Ovary (tissue), 9 donors: Measurements from ENCODE around the gene JSRP1. TPM values are rescaled to one million over a fixed set of nuclear protein-coding genes. Genes with fewer than 3 reads are reported as not detected.

ENCODE experiments used
- DNase-seq, 5 donors: peaks; one replicate each; pipeline ENCODE4 v3.0.0-alpha.2; 2019 to 2020
- H3K27ac ChIP-seq, 2 donors: fragments of 200-600 bp; one replicate each; pipeline versions ENCODE4 v1.5.1 to v1.8.0; 2019 to 2022
- H3K27me3 ChIP-seq: fragments of 200-600 bp; one replicate; pipeline ENCODE4 v1.8.0; 2022
- H3K36me3 ChIP-seq: fragments of 200-600 bp; sonication (generic); one replicate; pipeline ENCODE4 v1.5.1; 2019
- H3K4me1 ChIP-seq: one replicate; pipeline ENCODE4 v1.8.1; 2013; ENCODE audit warnings: mild to moderate bottlenecking, moderate library complexity; ENCODE audit not compliant: insufficient read depth
- H3K4me3 ChIP-seq: fragments of 200-600 bp; sonication (generic); one replicate; pipeline ENCODE4 v1.5.1; 2017
- H3K9me3 ChIP-seq, 2 donors: fragments of 200-600 bp in 1 of 2; sonication (generic) in 1 of 2; one replicate each; pipeline versions ENCODE4 v1.5.1 to v1.8.1; 2013 to 2019; ENCODE audit warnings: mild to moderate bottlenecking in 1 of 2, moderate library complexity in 1 of 2
- CTCF ChIP-seq, 3 donors: fragments of 450-650 bp in 2 of 3; fragments of 200-600 bp in 1 of 3; IDR thresholded peaks; one replicate each; pipeline versions ENCODE4 v1.5.1 to v1.8.0; 2016 to 2022; ENCODE audit warnings: antibody characterized with exemption in 3 of 3, mild to moderate bottlenecking in 1 of 3
- EP300 ChIP-seq: sonication (generic); formaldehyde crosslinking; IDR thresholded peaks from one replicate; pipeline ENCODE4 v1.6.1; 2017; ENCODE audit warnings: antibody characterized with exemption
- POLR2A ChIP-seq: fragments of 450-650 bp; IDR thresholded peaks from one replicate; pipeline ENCODE4 v1.6.1; 2017; ENCODE audit warnings: antibody characterized with exemption, mild to moderate bottlenecking, moderate library complexity
- WGBS, 3 donors: extraction: QIAGEN DNeasy Blood & Tissue Kit in 1 of 3; methylation state at CpG; one replicate each; pipeline versions ENCODE4 v1.1.5 to v1.1.7; 2013 to 2017; 5-methylcytosine and 5-hydroxymethylcytosine counted together
- intact Hi-C, 4 donors: fragments of 100-400 bp; cut with DNase I; formaldehyde crosslinking; loops; one replicate each; pipeline versions ENCODE4 v1.11.0 to v1.15.1; 2022 to 2023
- polyA plus RNA-seq, 2 donors: library from polyadenylated mRNA; stranded (reverse); fragments of 200-250 nt in 1 of 2; fragments of 350-450 nt in 1 of 2; fragmentation: Illumina TruSeq in 1 of 2; extraction: RNeasy Lipid Tissue Mini Kit (QIAGEN cat#74804) in 1 of 2; gene quantifications; one replicate each; pipeline ENCODE4 v1.2.3, GENCODE V29; 2013 to 2014
- total RNA-seq, 7 donors: library from RNA; depleted of rRNA in 2 of 7; stranded (reverse); fragments of >200 nt in 2 of 7; fragmentation: NEBNext Ultra II Directional in 3 of 7; extraction: Animal tissue kit (Norgen Biotek cat#: 25700) in 3 of 7; gene quantifications; one replicate each; pipeline versions ENCODE4 v1.1.0 to v1.2.4, GENCODE V29; 2016 to 2023
- donor health status: DM: no; HTN: no; CAD: no; lungs with moderate emphysema.
- donor health status: DM: no; HTN: no; CAD: no.
- donor health status: Bipolar disorder and iron deficiency.
- donor health status: DM: yes; HTN: yes; CAD: no.
- donor health status: DM: no; HTN: no; CAD: no.
- donor health status: DM: yes; HTN: yes; CAD: no.

The JSRP1 gene
- total and polyA plus RNA-seq, 9 donors = 0.30 to 0.92 (median 0.35) TPM; not detected in 4

- TF ChIP-seq POLR2A = no peak
- no peak for TF ChIP-seq EP300
- TF ChIP-seq CTCF (IDR thresholded peaks at IDR 0.05) = no peak
- 79 to 89% (median 80%) methylated on average over 13 of the region's 13 CpGs for WGBS, 3 donors
- DNase-seq = no peak
- intact Hi-C loops = loop anchor here in 1 of 4 donors (5.0 kb wide), 1 partner anchor 63 kb away; the partner anchor contains the start of gene DOT1L
- H3K4me1 ChIP-seq = peaks cover 2% of the 10 kb centered on the region
- H3K27me3 ChIP-seq = no peaks in the 10 kb centered on the region
- no peaks in the 10 kb centered on the region for H3K36me3 ChIP-seq
- H3K27ac ChIP-seq = no peak overlapping the region
- no peak overlapping the region for H3K4me3 ChIP-seq
- no peaks in the 10 kb centered on the region for H3K9me3 ChIP-seq
Measured at GRCh38 chr19:2224754-2225349, 31.4 kb downstream of the JSRP1 start.

DNA sequence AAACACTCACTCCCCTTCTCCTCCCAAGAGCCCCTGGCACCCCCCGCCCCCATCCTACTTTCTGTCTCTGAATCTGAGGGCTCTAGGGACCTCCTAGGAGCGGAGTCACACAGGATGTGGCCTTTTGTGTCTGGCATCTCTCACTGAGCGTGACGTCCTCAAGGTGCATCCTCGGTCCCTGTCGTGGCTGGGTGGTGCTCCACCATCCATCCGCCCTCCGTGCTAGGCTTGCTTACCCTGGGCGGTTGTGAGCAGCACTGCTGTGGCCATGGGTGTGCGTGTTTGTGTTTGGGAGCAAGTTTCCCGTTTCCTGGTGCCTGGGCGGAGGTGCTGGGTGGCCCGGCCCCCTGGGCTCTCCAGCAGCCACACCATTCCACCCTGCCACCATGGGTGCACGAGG is 32.3 kb downstream of the JSRP1 start:
- H3K4me3 ChIP-seq = no peak overlapping the region
- DNase-seq = no peak
- no peaks in the 10 kb centered on the region for H3K36me3 ChIP-seq
- H3K27me3 ChIP-seq = no peaks in the 10 kb centered on the region
- intact Hi-C loops = no loop called here
- H3K9me3 ChIP-seq = no peaks in the 10 kb centered on the region
- 87 to 90% (median 89%) methylated on average over 14 of the region's 14 CpGs for WGBS, 3 donors
- no peak overlapping the region for H3K27ac ChIP-seq
- peaks cover 2% of the 10 kb centered on the region for H3K4me1 ChIP-seq
- TF ChIP-seq CTCF (IDR thresholded peaks at IDR 0.05) = no peak
- TF ChIP-seq EP300 = no peak
- no peak for TF ChIP-seq POLR2A

GRCh38 chr19:2223391-2223790 is 32.8 kb downstream of the JSRP1 start:
- no peaks in the 10 kb centered on the region for H3K36me3 ChIP-seq

DNA sequence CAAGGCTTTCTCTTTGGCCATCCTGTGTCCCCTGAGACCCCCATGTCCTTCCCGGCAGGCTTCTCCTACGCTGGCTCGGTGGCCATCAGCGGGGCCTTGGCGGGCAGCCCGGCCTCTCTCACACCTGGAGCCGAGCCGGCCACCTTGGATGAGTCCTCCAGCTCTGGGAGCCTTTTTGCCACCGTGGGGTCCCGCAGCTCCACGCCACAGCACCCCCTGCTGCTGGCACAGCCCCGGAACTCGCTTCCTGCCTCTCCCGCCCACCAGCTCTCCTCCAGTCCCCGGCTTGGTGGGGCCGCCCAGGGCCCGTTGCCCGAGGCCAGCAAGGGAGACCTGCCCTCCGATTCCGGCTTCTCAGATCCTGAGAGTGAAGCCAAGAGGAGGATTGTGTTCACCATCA is 34.3 kb downstream of the JSRP1 start:
- Histone ChIP-seq H3K4me1 (peaks cover 2% of the 10 kb centered on the region), H3K27me3 (no peaks in the 10 kb centered on the region), H3K27ac (no peak overlapping the region), H3K36me3 (no peaks in the 10 kb centered on the region), H3K4me3 (no peak overlapping the region), H3K9me3 (no peaks in the 10 kb centered on the region)
- intact Hi-C loops = no loop called here
- 64 to 80% (median 73%) methylated on average over 15 to 20 of the region's 20 CpGs for WGBS, 3 donors
- DNase-seq = no peak
- TF ChIP-seq EP300 = no peak
- TF ChIP-seq CTCF (IDR thresholded peaks at IDR 0.05) = no peak
- no peak for TF ChIP-seq POLR2A

More at GRCh38 chr19:2223391-2223790, 32.8 kb downstream of the JSRP1 start:
- H3K27me3 ChIP-seq = no peaks in the 10 kb centered on the region
- no peak for DNase-seq
- H3K9me3 ChIP-seq = no peaks in the 10 kb centered on the region
- no peak overlapping the region for H3K27ac ChIP-seq
- TF ChIP-seq POLR2A (no peak), EP300 (no peak)
- intact Hi-C loops = no loop called here
- H3K4me1 ChIP-seq = peaks cover 2% of the 10 kb centered on the region
- 81 to 87% (median 83%) methylated on average over 13 to 18 of the region's 18 CpGs for WGBS, 3 donors
- no peak overlapping the region for H3K4me3 ChIP-seq

GRCh38 chr19:2221250-2221831 is 34.9 kb downstream of the JSRP1 start:
- no peaks in the 10 kb centered on the region for H3K27me3 ChIP-seq
- TF ChIP-seq CTCF (IDR thresholded peaks at IDR 0.05) (no peak), EP300 (no peak), POLR2A (no peak)
- no peak overlapping the region for H3K4me3 ChIP-seq
- DNase-seq = no peak
- no peaks in the 10 kb centered on the region for H3K36me3 ChIP-seq
- WGBS, 3 donors = 65 to 89% (median 66%) methylated on average over 19 to 20 of the region's 20 CpGs
- H3K9me3 ChIP-seq = no peaks in the 10 kb centered on the region
- peaks cover 2% of the 10 kb centered on the region for H3K4me1 ChIP-seq
- intact Hi-C loops = no loop called here
- no peak overlapping the region for H3K27ac ChIP-seq
